GM13976 (cell line): ENCODE measurements around the gene POMT1.

Experiments used
- DNase-seq: peaks from one replicate; pipeline ENCODE4 v3.0.0; 2012; ENCODE audit warnings: low spot score
- in situ Hi-C: fragments of 300-500 bp; cut with MboI; formaldehyde crosslinking; loops from one replicate; pipeline ENCODE4 v1.12.0; 2022; ENCODE audit warnings: low sequenced_read_pairs, mixed read lengths, inconsistent platforms; ENCODE audit not compliant: unreplicated experiment
- TF ChIP-seq, protein P1 (sequence below): IDR thresholded peaks from 2 replicates; pipeline ENCODE4 v1.5.1; 2012; ENCODE audit warnings: borderline replicate concordance, mild to moderate bottlenecking; ENCODE audit not compliant: insufficient read depth; ENCODE audit errors: extremely low read depth, missing control alignments, control extremely low read depth

The POMT1 gene

DNA sequence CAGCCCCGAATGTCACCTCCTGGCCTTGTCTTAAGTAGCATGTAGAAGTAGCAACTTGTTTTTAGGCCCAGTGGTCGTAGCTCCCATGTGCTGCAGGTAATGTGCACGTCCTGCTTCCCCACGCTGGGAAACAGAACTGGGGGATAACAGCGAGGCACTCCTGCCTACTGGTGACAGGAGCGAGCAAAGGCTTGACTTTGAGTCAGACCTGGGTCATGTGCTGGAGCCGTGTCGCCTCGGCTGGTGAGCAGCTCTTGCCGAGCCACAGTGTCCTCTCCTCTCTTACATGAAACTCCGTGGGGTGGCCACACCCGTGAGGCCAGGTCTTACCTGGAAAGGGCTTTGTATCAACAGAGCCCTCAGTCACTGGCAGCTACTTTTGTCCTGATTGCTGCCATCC lies 17.5 kb upstream of the POMT1 start:
- TF ChIP-seq, protein P1, sequence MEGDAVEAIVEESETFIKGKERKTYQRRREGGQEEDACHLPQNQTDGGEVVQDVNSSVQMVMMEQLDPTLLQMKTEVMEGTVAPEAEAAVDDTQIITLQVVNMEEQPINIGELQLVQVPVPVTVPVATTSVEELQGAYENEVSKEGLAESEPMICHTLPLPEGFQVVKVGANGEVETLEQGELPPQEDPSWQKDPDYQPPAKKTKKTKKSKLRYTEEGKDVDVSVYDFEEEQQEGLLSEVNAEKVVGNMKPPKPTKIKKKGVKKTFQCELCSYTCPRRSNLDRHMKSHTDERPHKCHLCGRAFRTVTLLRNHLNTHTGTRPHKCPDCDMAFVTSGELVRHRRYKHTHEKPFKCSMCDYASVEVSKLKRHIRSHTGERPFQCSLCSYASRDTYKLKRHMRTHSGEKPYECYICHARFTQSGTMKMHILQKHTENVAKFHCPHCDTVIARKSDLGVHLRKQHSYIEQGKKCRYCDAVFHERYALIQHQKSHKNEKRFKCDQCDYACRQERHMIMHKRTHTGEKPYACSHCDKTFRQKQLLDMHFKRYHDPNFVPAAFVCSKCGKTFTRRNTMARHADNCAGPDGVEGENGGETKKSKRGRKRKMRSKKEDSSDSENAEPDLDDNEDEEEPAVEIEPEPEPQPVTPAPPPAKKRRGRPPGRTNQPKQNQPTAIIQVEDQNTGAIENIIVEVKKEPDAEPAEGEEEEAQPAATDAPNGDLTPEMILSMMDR = no peak
- no peak for DNase-seq
- in situ Hi-C loops = loop anchor here (10.0 kb wide), 1 partner anchor 120 kb away; no protein-coding TSS in a partner anchor

DNA sequence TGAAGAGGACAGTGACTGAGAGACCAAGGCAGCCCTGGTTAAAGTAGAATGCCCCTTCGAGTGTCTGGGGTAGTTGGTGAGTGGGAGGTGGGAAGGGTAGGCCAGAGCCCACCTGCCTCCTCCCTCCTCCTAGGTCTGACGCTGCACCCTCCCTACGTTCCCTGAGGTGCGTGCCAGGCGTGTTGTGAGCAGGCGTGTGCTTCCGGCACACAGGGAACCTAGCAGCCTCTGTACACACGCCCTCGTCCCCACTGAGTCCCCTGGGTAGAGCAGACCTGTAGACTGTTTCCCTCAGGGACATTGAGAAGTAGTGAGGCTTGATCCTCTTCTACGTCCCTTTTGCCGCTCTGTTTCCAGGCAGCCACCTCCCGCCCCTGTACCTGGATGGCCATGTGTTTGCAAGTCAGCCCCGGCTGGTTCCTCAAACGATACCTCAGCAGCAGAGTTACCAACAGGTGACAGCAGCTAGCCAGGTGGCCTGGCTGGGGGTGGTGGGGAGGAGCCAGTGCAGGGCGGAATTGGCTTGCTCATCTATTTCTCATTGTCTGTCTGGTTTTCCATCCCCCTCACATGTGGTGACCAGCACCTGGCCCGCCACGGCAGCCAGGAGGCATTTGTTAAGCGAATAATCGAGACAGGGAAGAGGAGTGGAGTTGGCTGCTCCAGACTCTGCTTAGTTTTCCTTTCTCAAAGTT lies 16.8 kb upstream of the POMT1 start:
- TF ChIP-seq, protein P1 = no peak
- in situ Hi-C loops = loop anchor here (10.0 kb wide), 1 partner anchor 121 kb away; no protein-coding TSS in a partner anchor
- DNase-seq = no peak

DNA sequence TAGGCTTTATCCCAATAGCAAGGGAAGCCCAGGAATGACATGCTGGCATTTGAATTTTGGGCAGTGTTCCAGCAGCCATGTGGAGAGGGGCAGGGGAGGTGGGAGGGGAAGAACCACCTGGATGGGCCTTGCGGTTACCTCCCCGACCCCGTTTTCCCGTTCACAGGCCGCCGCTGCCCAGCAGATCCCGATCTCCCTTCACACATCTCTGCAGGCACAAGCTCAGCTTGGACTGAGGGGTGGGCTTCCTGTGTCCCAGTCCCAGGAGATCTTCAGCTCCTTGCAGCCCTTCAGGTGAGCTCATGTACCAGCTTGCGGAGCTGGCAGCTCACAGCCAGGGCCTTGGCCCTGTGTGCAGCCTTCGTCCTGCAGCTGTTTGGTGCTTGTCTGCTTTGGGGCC lies 15.7 kb upstream of the POMT1 start:
- DNase-seq = no peak
- TF ChIP-seq, protein P1 = no peak
- in situ Hi-C loops = loop anchor here (10.0 kb wide), 1 partner anchor 122 kb away; no protein-coding TSS in a partner anchor

DNA sequence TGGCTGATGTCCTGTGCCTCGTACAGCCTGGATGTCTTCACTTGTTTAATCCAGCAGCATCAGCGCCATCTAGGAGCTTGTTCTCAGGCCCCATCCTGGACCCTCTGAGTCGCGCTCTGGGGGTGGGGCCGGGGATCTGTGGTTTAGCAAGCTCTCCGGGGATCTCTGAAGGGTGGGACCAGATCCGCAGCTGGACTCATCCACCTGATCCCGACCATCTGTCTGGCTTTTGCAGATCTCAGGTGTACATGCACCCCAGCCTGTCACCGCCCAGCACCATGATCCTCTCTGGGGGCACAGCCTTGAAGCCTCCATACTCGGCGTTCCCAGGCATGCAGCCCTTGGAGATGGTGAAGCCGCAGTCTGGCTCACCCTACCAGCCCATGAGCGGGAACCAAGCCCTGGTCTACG lies 15.1 kb upstream of the POMT1 start:
- in situ Hi-C loops = loop anchor here (10.0 kb wide), 1 partner anchor 123 kb away; no protein-coding TSS in a partner anchor
- TF ChIP-seq, protein P1 = no peak
- no peak for DNase-seq

DNA sequence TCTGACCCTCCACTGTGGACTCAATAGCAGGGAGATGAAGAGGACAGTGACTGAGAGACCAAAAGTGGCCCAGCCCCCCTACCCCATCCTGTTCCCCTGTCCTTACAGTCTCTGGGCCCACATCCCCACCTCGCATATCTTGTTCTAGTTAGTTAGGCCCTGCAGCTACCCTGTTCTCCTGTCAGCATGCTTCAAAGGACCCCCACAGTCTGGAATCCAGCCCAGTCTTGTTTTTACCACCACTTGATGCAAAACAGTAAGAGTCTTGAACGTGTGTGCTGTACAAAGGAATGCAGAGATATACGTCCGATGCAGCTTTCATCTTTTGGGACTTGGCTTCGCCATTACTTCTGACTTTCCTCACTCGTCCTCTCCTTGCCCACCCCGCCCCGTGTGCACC lies 12.2 kb upstream of the POMT1 start:
- in situ Hi-C loops = no loop called here
- TF ChIP-seq, protein P1 = no peak
- no peak for DNase-seq

DNA sequence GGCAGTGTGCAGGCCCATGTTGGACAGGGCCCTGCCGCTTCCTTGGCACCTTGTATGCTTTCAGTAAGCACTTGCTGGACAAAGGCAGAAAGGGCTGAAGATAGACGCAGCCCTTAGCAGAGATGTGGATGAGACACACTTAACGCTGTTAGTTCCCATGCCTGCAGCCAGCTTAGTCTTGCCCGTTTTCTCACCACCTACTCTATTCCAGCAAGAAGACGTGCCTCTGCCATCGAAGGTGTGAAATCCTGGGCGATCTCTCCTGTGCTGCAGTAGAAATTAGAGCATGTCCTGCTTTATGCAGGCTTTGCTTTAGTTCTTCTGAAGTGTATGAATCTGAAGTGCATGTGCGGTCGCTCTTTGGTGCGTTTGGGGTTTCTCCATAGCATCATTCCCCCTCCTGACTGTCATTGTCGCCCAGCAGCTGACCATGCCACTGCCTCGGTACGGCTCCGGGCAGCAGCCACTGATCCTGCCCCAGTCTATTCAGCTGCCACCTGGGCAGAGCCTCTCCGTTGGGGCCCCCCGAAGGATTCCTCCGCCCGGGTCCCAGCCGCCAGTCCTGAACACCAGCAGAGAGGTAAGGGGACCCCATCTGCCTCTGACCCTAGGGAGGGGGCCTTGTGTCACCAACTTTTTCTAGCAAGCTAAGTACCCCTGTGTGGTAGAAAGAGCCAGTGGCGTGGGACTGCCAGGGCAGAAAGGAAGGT lies 11.6 kb upstream of the POMT1 start:
- TF ChIP-seq, protein P1 = no peak
- DNase-seq = no peak
- in situ Hi-C loops = no loop called here

DNA sequence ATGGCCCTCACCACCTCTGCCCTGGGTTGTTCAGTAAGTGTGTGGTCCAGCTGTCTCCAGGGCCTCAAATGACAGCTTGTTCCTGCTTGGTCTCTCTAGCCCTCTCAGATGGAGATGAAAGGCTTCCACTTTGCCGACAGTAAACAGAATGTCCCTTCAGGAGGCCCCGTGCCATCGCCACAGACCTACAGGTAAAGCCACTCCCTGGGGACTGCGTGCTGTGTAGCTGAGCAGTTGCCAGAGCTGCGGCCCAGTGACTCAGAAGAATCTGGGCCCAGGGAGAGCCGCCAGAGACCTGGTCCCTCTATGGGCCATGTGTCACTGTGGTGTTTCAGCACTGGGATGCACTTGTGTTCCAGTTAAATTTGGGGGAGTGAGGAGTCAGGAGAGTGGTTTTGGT lies 10.6 kb upstream of the POMT1 start:
- in situ Hi-C loops = no loop called here
- TF ChIP-seq, protein P1 = no peak
- DNase-seq = no peak
